GM08714 (cell line): ENCODE data around the gene LMNTD2.
A peak's percentile ranks its signal among the peaks of the same experiment; 100 is the strongest.
"Not testable (repeated sequence)": the region's sequence is repeated elsewhere in the genome, so short reads cannot be mapped to it uniquely, and the experiment has no call there.

Source experiments
- H3K4me3 ChIP-seq: fragments of 200-500 bp; sonication (Bioruptor generic); 2 replicates; pipeline ENCODE4 v1.5.1; 2014; ENCODE audit warnings: mild to moderate bottlenecking, low read length, inconsistent platforms
- ZNF274 ChIP-seq: IDR thresholded peaks from 2 replicates; pipeline ENCODE4 v1.6.1; 2012; ENCODE audit warnings: mild to moderate bottlenecking, low read depth, low read length

LMNTD2 gene

DNA sequence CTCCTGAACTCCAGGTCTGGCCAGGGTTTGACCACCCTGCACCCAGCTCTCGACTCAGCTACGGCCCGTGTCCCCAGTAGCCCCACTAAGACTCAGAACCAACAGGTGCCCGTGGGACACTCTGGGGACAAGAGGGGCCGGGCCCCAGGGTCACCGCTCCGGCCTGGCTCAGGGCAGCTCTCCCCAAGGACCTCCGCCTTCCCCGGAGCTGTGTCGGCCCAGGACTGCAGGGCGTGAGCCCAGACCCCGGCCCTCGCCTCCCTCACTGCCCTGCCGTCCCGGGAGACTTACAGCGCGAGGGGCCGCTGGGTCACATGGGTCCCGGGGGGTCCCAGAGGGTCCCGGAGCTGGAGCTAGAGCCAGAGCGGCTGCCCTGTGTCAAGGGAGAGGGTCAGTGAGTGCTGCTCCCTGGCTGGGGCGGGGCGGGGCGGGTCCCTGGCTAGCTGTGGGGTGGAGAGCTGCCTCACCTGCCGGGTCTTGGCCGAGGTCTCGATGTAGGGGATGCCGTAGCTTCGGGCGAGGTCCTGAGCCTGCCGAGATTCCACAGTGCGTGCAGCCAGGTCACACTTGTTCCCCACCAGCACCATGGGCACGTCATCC lies 27.5 kb downstream of the LMNTD2 start:
- H3K4me3 ChIP-seq, result no peak overlapping the region
- TF ChIP-seq ZNF274, result no peak

DNA sequence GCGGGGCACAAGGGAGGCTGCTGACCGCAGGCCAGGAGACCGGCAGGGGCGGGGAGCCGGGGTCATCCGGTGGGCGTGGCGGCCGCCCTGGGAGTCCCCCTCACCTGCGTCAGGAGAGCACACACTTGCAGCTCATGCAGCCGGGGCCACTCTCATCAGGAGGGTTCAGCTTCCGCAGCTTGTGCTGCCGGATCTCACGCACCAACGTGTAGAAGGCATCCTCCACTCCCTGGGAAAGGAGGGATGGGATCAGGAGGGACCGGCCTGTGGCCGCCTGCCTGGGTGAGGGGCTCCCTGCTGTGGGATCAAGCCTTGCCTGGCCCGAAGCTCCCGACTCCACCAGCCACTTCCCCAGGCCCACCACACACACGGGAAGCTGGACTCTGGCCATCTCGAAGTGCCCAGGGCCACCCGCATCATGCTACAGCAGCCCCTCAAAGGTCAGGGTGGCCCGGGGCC lies 28.0 kb downstream of the LMNTD2 start:
- TF ChIP-seq ZNF274, result no peak
- no peak overlapping the region for H3K4me3 ChIP-seq

DNA sequence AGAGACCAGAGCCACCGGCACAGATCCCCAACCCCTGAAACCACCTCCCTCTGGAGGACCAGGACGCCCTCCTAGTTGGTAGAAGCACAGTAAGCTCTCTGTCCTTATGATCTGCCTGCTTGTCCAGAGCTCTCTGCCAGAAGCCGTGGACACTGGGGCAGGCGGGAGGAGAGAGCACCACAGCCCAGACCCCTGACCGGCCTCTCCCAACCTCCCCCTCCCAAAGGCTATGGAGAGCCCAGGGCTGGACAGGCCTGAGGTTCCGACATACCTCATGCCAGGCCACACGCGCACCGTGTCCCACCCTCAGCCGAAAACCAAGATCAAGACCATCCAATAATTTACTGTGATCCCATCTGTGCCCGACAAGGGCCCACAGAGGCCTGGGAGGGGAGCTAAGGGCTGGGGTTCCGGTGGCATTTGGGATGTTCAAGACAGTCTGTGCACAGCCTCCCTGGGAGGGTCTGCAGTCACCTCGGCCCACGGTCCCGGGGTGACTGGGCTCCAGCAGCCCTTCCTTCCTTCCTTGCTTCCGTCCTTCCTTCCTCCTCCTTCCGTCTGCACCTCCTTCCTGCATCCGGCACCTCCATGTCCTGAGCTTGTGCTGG lies 28.5 kb downstream of the LMNTD2 start:
- H3K4me3 ChIP-seq, result no peak overlapping the region
- TF ChIP-seq ZNF274, result no peak

DNA sequence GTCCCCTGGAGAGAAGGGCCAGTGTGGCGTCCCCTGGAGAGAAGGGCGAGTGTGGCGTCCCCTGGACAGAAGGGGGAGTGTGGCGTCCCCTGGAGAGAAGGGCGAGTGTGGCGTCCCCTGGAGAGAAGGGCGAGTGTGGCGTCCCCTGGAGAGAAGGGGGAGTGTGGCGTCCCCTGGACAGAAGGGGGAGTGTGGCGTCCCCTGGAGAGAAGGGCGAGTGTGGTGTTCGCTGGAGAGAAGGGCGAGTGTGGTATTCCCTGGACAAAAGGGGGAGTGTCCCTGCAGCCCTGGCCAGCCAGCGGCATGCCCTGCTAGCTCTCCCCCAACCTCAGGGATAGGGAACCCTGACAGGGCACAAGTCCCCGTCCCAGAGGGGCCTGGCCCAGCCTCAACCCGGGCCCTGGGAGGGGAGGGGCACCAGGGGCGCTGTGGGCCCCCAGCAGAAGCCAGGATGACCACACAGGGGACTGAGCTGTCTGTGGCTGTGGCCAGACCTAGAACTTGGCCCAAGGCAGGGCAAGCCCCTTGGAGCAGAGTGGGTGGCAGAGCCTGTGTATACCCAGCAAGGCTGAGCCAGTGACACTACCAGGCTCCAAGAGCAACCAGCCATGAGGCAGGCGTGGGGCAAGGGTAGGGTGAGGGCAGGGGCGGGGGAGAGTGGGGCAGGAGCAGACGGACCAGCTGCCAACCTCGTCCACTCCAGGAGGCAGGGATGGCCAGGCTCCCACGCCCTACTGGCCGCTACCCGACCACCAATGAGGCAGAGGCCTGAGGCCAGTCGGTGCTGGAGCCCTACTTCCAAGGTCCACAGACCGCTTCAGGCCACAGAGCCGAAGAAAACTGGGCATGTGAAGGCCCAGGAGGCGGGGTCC lies 29.3 kb downstream of the LMNTD2 start:
- TF ChIP-seq ZNF274, result no peak
- no peak overlapping the region for H3K4me3 ChIP-seq

DNA sequence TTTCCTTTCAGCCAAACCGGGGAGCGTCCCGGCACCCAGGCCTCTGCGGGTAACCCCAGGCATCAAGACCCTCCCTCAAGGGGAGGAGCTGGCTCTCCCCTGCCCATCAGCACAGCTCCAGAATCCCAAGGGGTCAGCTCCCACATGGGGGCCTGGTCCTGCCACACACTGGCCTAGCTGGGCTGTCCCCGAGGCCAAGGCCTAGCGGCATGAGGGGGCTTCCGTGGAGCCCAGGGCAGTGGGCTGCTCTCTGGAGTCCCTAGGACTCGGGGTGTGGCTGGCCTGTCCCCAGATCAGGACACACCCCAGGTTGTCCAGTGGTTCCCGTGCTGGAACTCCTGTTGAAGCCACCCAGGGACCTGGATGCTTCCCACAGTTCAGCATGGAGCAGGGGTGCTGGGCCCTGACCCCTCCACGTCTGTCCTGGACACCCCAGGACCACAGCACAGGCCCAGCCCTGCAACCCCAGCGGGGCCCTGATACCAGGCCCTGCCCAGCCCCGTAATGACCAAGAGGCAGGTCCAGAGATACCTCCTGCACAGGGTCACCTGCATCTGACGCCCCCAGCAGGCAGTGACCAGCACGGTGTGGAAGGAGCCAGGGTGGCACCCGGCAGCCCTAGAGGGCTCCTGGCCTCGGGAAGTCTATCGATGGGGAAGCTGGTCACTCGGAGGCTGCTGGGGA lies 30.7 kb downstream of the LMNTD2 start:
- no peak overlapping the region for H3K4me3 ChIP-seq
- no peak for TF ChIP-seq ZNF274

DNA sequence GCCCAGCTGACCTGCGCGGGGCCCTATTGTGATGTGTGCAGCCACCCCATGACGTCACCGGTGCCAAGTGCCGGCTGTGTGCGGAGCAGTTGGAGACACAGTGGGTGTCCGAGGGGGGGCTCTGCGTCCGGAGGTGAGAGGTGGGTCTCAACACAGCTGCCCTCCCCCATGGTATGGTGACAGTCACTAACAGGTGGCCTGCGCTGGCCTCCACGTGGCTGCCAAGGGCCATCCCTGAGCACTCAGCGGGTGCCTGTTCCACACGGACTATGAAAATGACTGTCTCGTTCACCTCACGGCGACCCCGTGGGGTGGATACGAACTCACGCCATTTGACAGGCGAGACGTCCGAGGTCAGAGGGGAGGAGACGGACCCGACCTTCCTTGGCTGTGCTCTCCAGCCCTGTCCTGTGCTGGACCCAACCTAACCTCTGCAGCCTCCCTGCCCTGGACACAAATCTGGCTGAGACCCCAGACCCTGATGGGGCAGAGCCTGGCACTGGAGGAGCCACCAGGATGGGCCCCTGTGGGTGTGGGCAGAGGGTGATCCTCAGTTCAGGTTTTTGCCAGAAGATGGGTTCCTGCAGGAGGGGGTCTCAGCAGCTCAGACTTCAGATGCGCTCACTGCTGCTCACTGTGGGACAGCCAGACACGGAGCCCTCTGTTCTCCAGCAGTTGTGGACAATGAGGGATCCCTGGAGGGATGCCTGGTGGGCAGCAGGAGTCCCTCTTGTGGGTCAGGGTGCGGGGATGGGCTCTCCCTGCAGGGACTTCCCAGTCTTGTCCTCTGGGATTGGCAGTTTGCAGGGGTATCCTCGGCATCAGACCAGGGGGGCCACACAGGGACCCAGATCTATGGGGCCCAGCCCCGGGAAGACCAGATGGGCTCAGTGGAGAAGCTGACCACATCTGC lies 31.5 kb downstream of the LMNTD2 start:
- no peak for TF ChIP-seq ZNF274
- no peak overlapping the region for H3K4me3 ChIP-seq

DNA sequence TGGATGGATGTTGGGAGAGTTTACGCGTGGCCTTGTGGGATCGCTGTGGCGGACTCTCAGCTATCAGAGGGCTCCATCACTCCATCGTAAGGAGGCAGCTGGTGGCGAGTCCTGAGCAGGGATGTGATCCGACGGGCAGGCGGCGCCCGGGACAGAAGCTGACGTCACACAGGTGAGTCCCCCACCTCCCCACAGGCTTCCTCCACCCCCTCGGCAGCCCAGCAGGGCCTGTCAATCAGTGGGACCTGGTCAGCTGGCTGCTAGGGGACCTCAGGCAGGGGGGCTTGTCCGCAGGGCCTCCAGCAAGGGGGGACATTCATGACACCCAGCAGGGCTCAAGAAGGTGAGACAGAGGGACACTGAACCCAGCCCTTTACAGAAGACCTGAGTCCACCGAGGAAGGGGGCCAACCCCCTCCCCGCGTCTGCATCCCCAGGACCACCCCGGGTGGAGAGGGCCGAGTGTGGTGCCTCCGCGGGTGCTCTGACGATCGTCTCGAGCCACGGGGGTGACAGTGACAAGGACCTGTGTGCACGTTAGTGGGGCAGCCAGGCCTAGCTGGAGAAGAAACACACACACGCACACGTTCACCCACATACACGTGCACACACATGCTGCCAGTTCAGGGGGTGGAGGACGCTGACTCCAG lies 32.2 kb downstream of the LMNTD2 start:
- H3K4me3 ChIP-seq, result no peak overlapping the region
- no peak for TF ChIP-seq ZNF274

DNA sequence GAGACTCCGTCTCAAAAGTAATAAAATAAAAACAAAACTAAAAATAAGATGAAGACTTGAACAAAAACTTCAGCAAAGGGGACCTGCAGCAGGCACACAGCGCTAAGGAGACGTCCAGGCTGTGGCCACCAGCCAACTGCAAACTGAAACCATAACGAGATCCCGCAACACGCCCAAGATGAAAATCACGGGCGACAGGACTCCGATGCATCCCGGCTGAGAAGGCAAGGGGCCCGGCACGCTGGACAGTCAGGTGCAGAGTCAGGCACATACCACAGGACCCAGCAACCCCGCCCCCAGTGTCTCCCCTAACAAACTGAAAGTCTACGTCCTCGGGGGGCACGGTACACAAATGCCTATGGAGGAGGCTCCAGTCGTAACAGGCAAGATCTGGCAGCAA lies 34.3 kb downstream of the LMNTD2 start:
- no peak overlapping the region for H3K4me3 ChIP-seq
- TF ChIP-seq ZNF274, result no peak

DNA sequence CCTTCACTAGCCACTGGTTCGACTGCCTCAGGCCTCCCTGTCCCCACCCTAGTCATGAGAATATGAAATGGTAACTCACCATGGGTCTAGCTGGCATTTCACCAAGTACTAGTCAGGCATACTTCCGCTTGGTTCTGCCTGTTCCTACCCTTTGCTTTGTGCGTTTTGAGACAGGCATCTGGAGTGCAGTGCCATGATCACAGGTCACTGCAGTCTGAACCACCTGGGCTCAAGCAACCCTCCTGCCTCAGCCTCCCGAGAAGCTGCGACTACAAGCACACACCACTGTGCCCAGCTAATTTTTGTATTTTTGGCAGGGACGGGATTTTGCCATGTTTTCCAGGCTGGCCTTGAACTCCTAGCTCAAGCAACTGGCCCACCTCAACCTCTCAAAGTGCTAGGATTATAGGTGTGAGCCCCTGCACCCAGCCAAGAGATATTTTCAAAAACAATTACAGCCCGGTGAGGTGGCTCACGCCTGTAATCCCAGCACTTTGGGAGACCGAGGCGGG lies 39.3 kb downstream of the LMNTD2 start:
- no peak for TF ChIP-seq ZNF274

DNA sequence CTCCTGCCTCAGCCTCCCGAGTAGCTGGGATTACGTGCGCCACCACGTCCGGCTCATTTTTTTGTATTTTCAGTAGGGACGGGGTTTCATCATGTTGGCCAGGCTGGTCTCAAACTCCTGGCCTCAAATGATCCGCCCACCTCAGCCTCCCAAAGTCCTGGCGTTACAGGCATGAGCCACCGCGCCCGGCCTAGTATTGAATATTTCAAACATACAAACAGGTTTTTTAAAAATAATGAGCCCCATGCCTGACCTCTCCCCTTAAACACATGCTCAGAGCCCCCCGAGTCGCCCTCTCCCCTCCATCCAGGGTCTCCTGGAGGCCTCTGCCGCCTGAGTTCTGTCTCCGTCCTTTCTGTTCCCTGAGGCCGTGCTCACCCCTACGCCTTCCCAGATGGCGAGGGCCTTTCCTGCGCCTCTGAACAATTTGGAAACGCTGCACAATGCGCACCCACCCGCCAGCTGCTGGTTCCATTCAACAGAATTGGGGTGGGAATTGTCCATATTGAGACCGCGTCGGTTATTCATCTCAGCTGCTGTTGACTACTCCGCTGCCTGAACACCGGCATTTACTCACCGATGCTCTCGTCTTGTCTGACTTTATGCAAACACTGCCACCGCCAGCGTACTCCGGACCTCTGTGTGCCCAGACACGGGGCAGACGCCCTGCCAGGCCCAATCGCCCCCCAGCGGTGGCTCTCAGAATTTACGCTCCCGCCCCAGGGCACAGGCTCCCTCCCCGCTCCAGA lies 39.9 kb downstream of the LMNTD2 start:
- no peak overlapping the region for H3K4me3 ChIP-seq
- no peak for TF ChIP-seq ZNF274

More for the DNA sequence above, 39.3 kb downstream of the LMNTD2 start:
- no peak overlapping the region for H3K4me3 ChIP-seq

DNA sequence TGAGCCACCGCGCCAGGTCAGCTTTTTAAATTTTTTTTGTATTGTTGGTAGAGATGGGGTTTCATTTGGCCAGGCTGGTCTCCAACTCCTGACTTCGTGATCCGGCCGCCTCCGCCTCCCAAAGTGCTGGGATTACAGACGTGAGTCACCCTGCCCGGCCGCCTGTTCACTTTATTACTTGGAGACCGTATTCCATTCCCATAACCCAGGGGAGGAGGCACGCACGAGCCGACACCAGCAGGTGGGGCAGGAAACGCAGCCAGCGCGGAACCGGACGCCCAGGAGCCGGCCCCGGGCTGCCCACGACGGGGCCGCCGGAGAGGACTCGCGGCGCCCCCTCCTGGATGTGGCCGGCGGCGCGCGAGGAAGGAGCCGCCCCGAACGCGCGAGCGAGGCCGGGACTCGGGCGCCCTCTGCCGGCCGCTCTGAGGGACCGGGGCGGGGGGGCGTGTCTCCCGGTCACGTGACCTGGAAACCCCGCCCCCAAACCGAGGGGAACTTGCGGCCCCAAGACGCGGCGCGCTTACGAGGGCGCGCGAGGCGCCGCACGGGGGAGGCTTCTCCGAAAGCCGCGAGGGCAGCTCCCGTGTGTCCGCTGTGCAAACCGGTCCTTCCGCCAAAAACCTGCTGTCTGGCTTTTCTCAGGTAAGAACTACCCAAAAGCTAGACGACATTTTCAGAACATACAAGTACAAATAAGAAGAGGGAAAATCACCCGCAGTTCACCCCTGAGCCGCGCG lies 41.9 kb downstream of the LMNTD2 start:
- no peak for TF ChIP-seq ZNF274
- H3K4me3 ChIP-seq, result peak overlapping the region; percentile 2; the same call in 1 of the 2 replicates

DNA sequence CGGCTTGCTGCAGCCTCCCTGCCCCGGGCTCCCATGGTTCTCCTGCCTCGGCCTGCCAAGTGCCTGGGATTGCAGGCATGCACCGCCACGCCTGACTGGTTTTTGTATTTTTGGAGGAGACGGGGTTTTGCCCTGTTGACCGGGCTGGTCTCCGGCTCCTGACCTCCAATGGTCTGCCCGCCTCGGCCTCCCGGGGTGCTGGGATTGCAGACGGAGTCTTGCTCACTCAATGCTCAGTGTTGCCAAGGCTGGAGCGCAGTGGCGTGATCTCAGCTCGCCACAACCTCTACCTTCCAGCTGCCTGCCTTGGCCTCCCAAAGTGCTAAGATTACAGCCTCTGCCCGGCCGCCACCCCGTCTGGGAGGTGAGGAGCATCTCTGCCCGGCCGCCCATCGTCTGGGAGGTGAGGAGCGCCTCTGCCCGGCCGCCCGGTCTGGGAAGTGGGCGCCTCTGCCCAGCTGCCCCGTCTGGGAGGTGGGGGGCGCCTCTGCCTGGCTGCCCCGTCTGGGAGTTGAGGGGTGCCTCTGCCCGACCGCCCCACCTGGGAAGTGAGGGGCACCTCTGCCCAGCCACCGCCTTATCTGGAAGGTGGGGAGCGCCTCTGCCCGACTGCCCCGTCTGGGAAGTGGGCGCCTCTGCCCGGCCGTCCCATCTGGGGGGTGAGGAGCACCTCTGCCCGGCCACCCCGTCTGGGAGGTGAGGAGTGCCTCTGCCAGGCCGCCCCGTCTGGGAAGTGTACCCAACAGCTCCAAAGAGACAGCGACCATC lies 43.4 kb downstream of the LMNTD2 start:
- not testable (repeated sequence) for H3K4me3 ChIP-seq
